ENCODE data around the gene TRIM66. TPM values are rescaled to one million over a fixed set of nuclear protein-coding genes. Genes with fewer than 3 reads are reported as not detected.

Gene TRIM66
- total RNA-seq, 2 experiments from 2014 or later = 24.7 to 28.4 TPM

- intact Hi-C loops (cut with micrococcal nuclease) = no loop called here
- ChIA-PET CTCF (no interaction called here), POLR2A (interaction anchor here (0.6 kb wide), 1 partner anchor 401 kb away, joined by 3 read pairs; no protein-coding TSS in a partner anchor)
- DNase-seq (no peak), ATAC-seq (no peak)
- no peak for TF ChIP-seq CTCF (IDR thresholded peaks at IDR 0.05)
- no peaks in the 10 kb centered on the region for H3K27me3 Mint-ChIP-seq
- no peak overlapping the region for H3K27ac Mint-ChIP-seq
- H3K9me3 Mint-ChIP-seq = no peaks in the 10 kb centered on the region
- no peaks in the 10 kb centered on the region for H3K4me1 Mint-ChIP-seq (ENCODE audit: low read depth)
- H3K4me3 Mint-ChIP-seq = no peak overlapping the region
- H3K36me3 Mint-ChIP-seq (ENCODE audit: low read depth) = no peaks in the 10 kb centered on the region
Measured at GRCh38 chr11:8709002-8709672, 26.7 kb upstream of the TRIM66 start.

DNA sequence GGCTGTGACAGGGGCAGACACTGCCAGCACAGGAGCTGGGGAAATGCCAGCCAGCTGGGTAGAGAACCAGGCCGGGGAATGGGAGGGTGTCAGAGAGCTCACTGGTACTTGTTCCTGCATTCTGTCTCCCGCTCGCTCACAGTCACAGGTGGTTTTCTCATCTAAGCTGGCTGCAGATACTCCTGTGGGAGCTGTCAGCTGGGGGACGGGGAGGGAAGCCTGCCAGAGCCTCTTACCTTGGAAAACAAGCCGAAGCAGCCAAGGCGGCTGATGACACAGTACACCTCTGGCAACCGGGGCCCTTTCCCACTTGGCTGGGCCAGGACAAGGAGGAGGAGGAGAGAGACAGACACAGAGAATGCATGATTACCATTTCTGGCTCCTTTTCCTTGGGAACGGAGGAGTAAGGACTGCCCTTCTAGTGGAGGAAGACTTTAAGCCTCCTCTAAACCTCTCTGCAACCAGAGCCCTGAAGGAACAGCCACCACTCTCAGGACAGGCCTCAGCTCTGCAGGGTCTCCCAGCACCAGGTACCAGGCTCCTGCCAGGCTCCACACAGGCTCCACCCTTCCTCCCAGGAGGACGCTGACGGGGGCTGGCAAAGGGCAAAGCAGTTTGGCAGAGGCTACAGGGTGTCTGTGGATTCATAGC is 25.2 kb upstream of the TRIM66 start:
- CTCF ChIA-PET = interaction anchor here (0.6 kb wide), 1 partner anchor 160 kb away, joined by 3 read pairs; no protein-coding TSS in a partner anchor

GRCh38 chr11:8706673-8707432 is 24.4 kb upstream of the TRIM66 start:
- CTCF ChIA-PET = no interaction called here
- POLR2A ChIA-PET = no interaction called here
- ATAC-seq (no peak), DNase-seq (no peak)
- no peaks in the 10 kb centered on the region for H3K4me1 Mint-ChIP-seq (ENCODE audit: low read depth)
- H3K27ac Mint-ChIP-seq = no peak overlapping the region
- H3K9me3 Mint-ChIP-seq = no peaks in the 10 kb centered on the region
- H3K27me3 Mint-ChIP-seq = no peaks in the 10 kb centered on the region
- intact Hi-C loops (cut with micrococcal nuclease) = no loop called here
- no peaks in the 10 kb centered on the region for H3K36me3 Mint-ChIP-seq (ENCODE audit: low read depth)
- TF ChIP-seq CTCF (IDR thresholded peaks at IDR 0.05) = no peak
- no peak overlapping the region for H3K4me3 Mint-ChIP-seq

More for the DNA sequence above, 25.2 kb upstream of the TRIM66 start:
- ATAC-seq = no peak
- no peak for TF ChIP-seq CTCF (IDR thresholded peaks at IDR 0.05)
- POLR2A ChIA-PET = interaction anchor here (1.3 kb wide), 1 partner anchor 13 kb away, joined by 4 read pairs; no protein-coding TSS in a partner anchor
- intact Hi-C loops (cut with micrococcal nuclease) = no loop called here
- Mint-ChIP-seq H3K36me3 (ENCODE audit: low read depth) (no peaks in the 10 kb centered on the region), H3K4me3 (no peak overlapping the region), H3K9me3 (no peaks in the 10 kb centered on the region), H3K27me3 (no peaks in the 10 kb centered on the region), H3K27ac (no peak overlapping the region), H3K4me1 (ENCODE audit: low read depth) (no peaks in the 10 kb centered on the region)
- DNase-seq = no peak

- CTCF ChIA-PET = no interaction called here
- ATAC-seq (no peak), DNase-seq (no peak)
- intact Hi-C loops (cut with micrococcal nuclease) = no loop called here
- H3K4me3 Mint-ChIP-seq = no peak overlapping the region
- no peaks in the 10 kb centered on the region for H3K27me3 Mint-ChIP-seq
- no peaks in the 10 kb centered on the region for H3K9me3 Mint-ChIP-seq
- H3K4me1 Mint-ChIP-seq (ENCODE audit: low read depth) = no peaks in the 10 kb centered on the region
- no peak overlapping the region for H3K27ac Mint-ChIP-seq
- no peak for TF ChIP-seq CTCF (IDR thresholded peaks at IDR 0.05)
- POLR2A ChIA-PET = interaction anchor here (1.5 kb wide), 1 partner anchor 23 kb away, joined by 5 read pairs; the partner anchor contains the start of genes RPL27A and TRIM66
- no peaks in the 10 kb centered on the region for H3K36me3 Mint-ChIP-seq (ENCODE audit: low read depth)
Measured at GRCh38 chr11:8705146-8705545, 22.7 kb upstream of the TRIM66 start.

All from activated CD8-positive, alpha-beta T cell treated with anti-CD3 and anti-CD28 coated beads for 36 hours (primary cell).